IMR-90 (cell line): ENCODE measurements around the gene TIE1. TPM values are rescaled to one million over a fixed set of nuclear protein-coding genes. Genes with fewer than 3 reads are reported as not detected.

ENCODE experiments used
- ATAC-seq: fragments of 200-7000 bp; cut with Tn5 transposase; 2 replicates; pipeline ENCODE4 v1.9.1; 2020; ENCODE audit warnings: low read depth, mild to moderate bottlenecking, moderate library complexity
- BruUV-seq: library from RNA; stranded (reverse); fragments of 400-500 nt; replicated peaks from 2 replicates; lab custom pipeline; 2021; lab: Mats Ljungman, UMichigan
- CTCF ChIA-PET: fragments of 300-600 bp; formaldehyde crosslinking; extraction: SDS; loops from one replicate; lab custom pipeline; 2021; ENCODE audit warnings: antibody characterized with exemption; lab: Yijun Ruan, JAX
- POLR2A ChIA-PET: fragments of 300-600 bp; sonication (Branson Sonifier 250); formaldehyde crosslinking; loops from one replicate; lab custom pipeline; 2022; ENCODE audit warnings: antibody characterized with exemption; ENCODE audit not compliant: unreplicated experiment; lab: Charles Lee
- DNase-seq: peaks from one replicate; pipeline ENCODE4 v3.0.0; 2013
- H2AFZ ChIP-seq: replicated peaks from 2 replicates; pipeline ENCODE3; 2013; ENCODE audit warnings: low read length, mild to moderate bottlenecking; ENCODE audit not compliant: poor library complexity
- H2AK5ac ChIP-seq: 2 replicates; pipeline ENCODE4 v1.6.1; 2013; ENCODE audit warnings: low read depth, low read length, inconsistent platforms
- H2AK9ac ChIP-seq: replicated peaks from 2 replicates; pipeline ENCODE3; 2013; ENCODE audit warnings: mild to moderate bottlenecking, low read depth, low read length, moderate library complexity; ENCODE audit not compliant: poor library complexity
- H2BK120ac ChIP-seq: 2 replicates; pipeline ENCODE4 v1.6.1; 2013; ENCODE audit warnings: low read depth, low read length, inconsistent platforms
- H2BK15ac ChIP-seq: 3 replicates; pipeline ENCODE4 v1.6.1; 2013; ENCODE audit warnings: low read depth, low read length, inconsistent platforms
- H2BK20ac ChIP-seq: 2 replicates; pipeline ENCODE4 v1.6.1; 2013; ENCODE audit warnings: low read depth, mild to moderate bottlenecking, inconsistent platforms, low read length, moderate library complexity
- H2BK5ac ChIP-seq: 2 replicates; pipeline ENCODE4 v1.6.1; 2013; ENCODE audit warnings: mild to moderate bottlenecking, low read depth, low read length, inconsistent platforms; ENCODE audit not compliant: poor library complexity, severe bottlenecking
- H3K14ac ChIP-seq: replicated peaks from 2 replicates; pipeline ENCODE4 v1.6.1; 2013; ENCODE audit warnings: low read depth, low read length, inconsistent platforms
- H3K18ac ChIP-seq: 2 replicates; pipeline ENCODE4 v1.6.1; 2013; ENCODE audit warnings: low read depth, low read length, control low read depth
- H3K23ac ChIP-seq: 2 replicates; pipeline ENCODE4 v1.6.1; 2013; ENCODE audit warnings: low read depth, low read length, inconsistent platforms
- H3K27ac ChIP-seq: 2 replicates; pipeline ENCODE4 v1.5.1; 2013; ENCODE audit warnings: mild to moderate bottlenecking, control low read depth, low read length; ENCODE audit not compliant: insufficient read depth
- H3K27me3 ChIP-seq: 2 replicates; pipeline ENCODE4 v1.6.1; 2013; ENCODE audit warnings: low read length; ENCODE audit not compliant: control insufficient read depth, insufficient read depth
- H3K36me3 ChIP-seq: 2 replicates; pipeline ENCODE4 v1.6.1; 2013; ENCODE audit warnings: low read length, mixed read lengths; ENCODE audit not compliant: control insufficient read depth, insufficient read depth
- H3K4ac ChIP-seq: 2 replicates; pipeline ENCODE4 v1.6.1; 2013; ENCODE audit warnings: low read depth, low read length, inconsistent platforms
- H3K4me1 ChIP-seq: 2 replicates; pipeline ENCODE4 v1.6.1; 2013; ENCODE audit warnings: low read length, mixed read lengths; ENCODE audit not compliant: control insufficient read depth, insufficient read depth
- H3K4me2 ChIP-seq: 2 replicates; pipeline ENCODE4 v1.6.1; 2013; ENCODE audit warnings: low read depth, mild to moderate bottlenecking, control low read depth, low read length, moderate library complexity
- H3K4me3 ChIP-seq: 2 replicates; pipeline ENCODE4 v1.5.1; 2013; ENCODE audit warnings: low read depth, mild to moderate bottlenecking, control low read depth, low read length, moderate library complexity; ENCODE audit not compliant: insufficient read depth
- H3K56ac ChIP-seq: 2 replicates; pipeline ENCODE4 v1.6.1; 2013; ENCODE audit warnings: low read length, inconsistent platforms; ENCODE audit not compliant: insufficient read depth; ENCODE audit errors: extremely low read depth
- H3K79me1 ChIP-seq, 2 experiments: 2 replicates each; pipeline ENCODE4 v1.6.1; 2013; ENCODE audit warnings: low read length in 2 of 2, inconsistent platforms in 1 of 2, low read depth in 1 of 2
- H3K9ac ChIP-seq: 2 replicates; pipeline ENCODE4 v1.6.1; 2013; ENCODE audit warnings: low read depth, low read length, control low read depth
- H3K9me1 ChIP-seq: 2 replicates; pipeline ENCODE4 v1.6.1; 2013; ENCODE audit warnings: low read length, inconsistent platforms; ENCODE audit not compliant: insufficient read depth
- H3K9me3 ChIP-seq: 2 replicates; pipeline ENCODE4 v1.6.1; 2013; ENCODE audit warnings: low read length; ENCODE audit not compliant: control insufficient read depth, insufficient read depth
- H4K20me1 ChIP-seq: 2 replicates; pipeline ENCODE4 v1.6.1; 2013; ENCODE audit warnings: low read length, inconsistent platforms; ENCODE audit not compliant: insufficient read depth
- H4K5ac ChIP-seq: 2 replicates; pipeline ENCODE4 v1.6.1; 2013; ENCODE audit warnings: mild to moderate bottlenecking, low read depth, low read length, control low read depth
- H4K8ac ChIP-seq, 2 experiments: 2 replicates each; pipeline ENCODE4 v1.6.1; 2013; ENCODE audit warnings: low read depth in 2 of 2, low read length in 2 of 2, control low read depth in 1 of 2, inconsistent platforms in 1 of 2
- H4K91ac ChIP-seq: 2 replicates; pipeline ENCODE4 v1.6.1; 2013; ENCODE audit warnings: low read depth, low read length, inconsistent platforms; ENCODE audit not compliant: insufficient read depth
- BHLHE40 ChIP-seq: fragments of 150-350 bp; IDR thresholded peaks from 2 replicates; pipeline ENCODE4 v1.6.1; 2016; ENCODE audit warnings: mild to moderate bottlenecking, low read depth, low read length
- CHD1 ChIP-seq: IDR thresholded peaks from 2 replicates; pipeline ENCODE4 v1.6.1; 2012; ENCODE audit warnings: low read depth, low read length, improper control_type of control experiment
- MAFK ChIP-seq: IDR thresholded peaks from 2 replicates; pipeline ENCODE4 v1.6.1; 2012; ENCODE audit warnings: low read depth, low read length, improper control_type of control experiment
- MXI1 ChIP-seq: IDR thresholded peaks from 2 replicates; pipeline ENCODE4 v1.6.1; 2012; ENCODE audit warnings: low read depth, mild to moderate bottlenecking, low read length, moderate library complexity, borderline replicate concordance
- NFE2L2 ChIP-seq: fragments of 150-350 bp; IDR thresholded peaks from 2 replicates; pipeline ENCODE4 v1.6.1; 2016; ENCODE audit warnings: low read depth, mild to moderate bottlenecking, low read length
- RAD21 ChIP-seq: IDR thresholded peaks from 2 replicates; pipeline ENCODE4 v1.6.1; 2012; ENCODE audit warnings: low read length, improper control_type of control experiment
- SMC3 ChIP-seq: fragments of 150-350 bp; IDR thresholded peaks from 2 replicates; pipeline ENCODE4 v1.6.1; 2016; ENCODE audit warnings: low read depth, mild to moderate bottlenecking, antibody characterized with exemption, low read length, moderate library complexity
- dilution Hi-C: fragments of 300-500 bp; cut with HindIII; formaldehyde crosslinking; loops from one replicate; pipeline ENCODE4 v1.14.3; 2018; ENCODE audit warnings: low sequenced_read_pairs; ENCODE audit not compliant: unreplicated experiment
- in situ Hi-C: fragments of 300-500 bp; cut with MboI; formaldehyde crosslinking; loops from 3 replicates; pipeline ENCODE4 v1.14.3; 2019; ENCODE audit warnings: low sequenced_read_pairs, inconsistent platforms, mixed read lengths
- intact Hi-C: fragments of 100-400 bp; cut with micrococcal nuclease; formaldehyde crosslinking; loops from 2 replicates; pipeline ENCODE4 v1.10.0; 2022
- polyA plus RNA-seq, 3 experiments: library from polyadenylated mRNA; depleted of rRNA; stranded (reverse); fragments of >200 nt; gene quantifications; 2 replicates each; pipeline ENCODE4 v1.2.3, GENCODE V29; 2012; ENCODE audit warnings: low replicate concordance in 1 of 3
- total RNA-seq: library from RNA; depleted of rRNA; stranded (reverse); fragments of >200 nt; gene quantifications from 2 replicates; pipeline ENCODE4 v1.2.3, GENCODE V29; 2012

Gene TIE1
- total and polyA plus RNA-seq, 2 of the 4 experiments (the other 2 are of a cell fraction), result 2.3 to 7.5 TPM

- ChIA-PET POLR2A (no interaction called here), CTCF (interaction anchor here (1.0 to 1.1 kb wide), 2 partner anchors 9 to 22 kb away, joined by 3 read pairs; no protein-coding TSS in a partner anchor)
These were observed 1.7 kb upstream of the TIE1 start for GRCh38 chr1:43299101-43299500.

More at GRCh38 chr1:43299101-43299500, 1.7 kb upstream of the TIE1 start:
- ATAC-seq (no peak), DNase-seq (no peak)
- Histone ChIP-seq H3K23ac (no peak overlapping the region), H4K91ac (no peak overlapping the region), H3K56ac (no peak overlapping the region), H3K36me3 (no peaks in the 10 kb centered on the region), H4K20me1 (no peaks in the 10 kb centered on the region), H3K4me1 (peaks cover 14% of the 10 kb centered on the region), H3K4ac (no peak overlapping the region), H3K27ac (no peak overlapping the region), H3K9me1 (peaks cover under 1% of the 10 kb centered on the region; the same call in 1 of the 2 replicates), H3K9me3 (no peaks in the 10 kb centered on the region), H3K18ac (no peak overlapping the region), H3K79me1 (no peaks in the 10 kb centered on the region), H4K8ac (no peak overlapping the region), H2AK9ac (no peak overlapping the region), H3K14ac (no peak overlapping the region), H3K4me2 (no peak overlapping the region), H2AFZ (no peak overlapping the region), H2AK5ac (no peak overlapping the region), H3K27me3 (no peaks in the 10 kb centered on the region), H3K9ac (no peak overlapping the region), H4K5ac (no peak overlapping the region), H2BK15ac (no peak overlapping the region), H3K4me3 (no peak overlapping the region), H2BK5ac (no peak overlapping the region), H2BK120ac (no peak overlapping the region), H2BK20ac (no peak overlapping the region)
- in situ Hi-C loops, result no loop called here
- no TSS peak for BruUV-seq
- dilution Hi-C loops, result no loop called here
- no peak for TF ChIP-seq MXI1
- no peak for TF ChIP-seq SMC3
- no peak for TF ChIP-seq NFE2L2
- TF ChIP-seq MAFK, result no peak
- TF ChIP-seq BHLHE40, result no peak
- TF ChIP-seq RAD21, result no peak
- TF ChIP-seq CHD1, result no peak
- intact Hi-C loops, result no loop called here
